GM19372 (cell line): Measurements from ENCODE around the gene PACSIN2.

Source experiments
- ATAC-seq: cut with Tn5 transposase; IDR thresholded peaks from one replicate; pipeline ENCODE4 v1.9.1; 2021; ENCODE audit warnings: mild to moderate bottlenecking, low read depth, moderate library complexity; ENCODE audit not compliant: unreplicated experiment

Gene PACSIN2

GRCh38 chr22:42841444-42841843 lies 173.5 kb downstream of the PACSIN2 start:
- no peak for ATAC-seq

GRCh38 chr22:42837556-42837955 lies 177.4 kb downstream of the PACSIN2 start:
- no peak for ATAC-seq

GRCh38 chr22:42836026-42836425 lies 178.9 kb downstream of the PACSIN2 start:
- ATAC-seq = no peak

GRCh38 chr22:42834177-42834949 lies 180.6 kb downstream of the PACSIN2 start:
- ATAC-seq = no peak

- no peak for ATAC-seq
Observed at GRCh38 chr22:42833104-42833503, 181.8 kb downstream of the PACSIN2 start.

- ATAC-seq = no peak
Observed at GRCh38 chr22:42831712-42832111, 183.2 kb downstream of the PACSIN2 start.

GRCh38 chr22:42830161-42830560 lies 184.8 kb downstream of the PACSIN2 start:
- ATAC-seq = no peak

- no peak for ATAC-seq
Observed at GRCh38 chr22:42829302-42829701, 185.6 kb downstream of the PACSIN2 start.

GRCh38 chr22:42825796-42826195 lies 189.2 kb downstream of the PACSIN2 start:
- ATAC-seq = no peak

- no peak for ATAC-seq
Observed at GRCh38 chr22:42821386-42821785, 193.6 kb downstream of the PACSIN2 start.

GRCh38 chr22:42820045-42820763 lies 194.7 kb downstream of the PACSIN2 start:
- no peak for ATAC-seq
